ENCODE measurements around the gene DOCK4. TPM values are rescaled to one million over a fixed set of nuclear protein-coding genes. Genes with fewer than 3 reads are reported as not detected.

Gene DOCK4
- total and polyA plus RNA-seq, 7 donors, result 1.8 to 12.7 (median 7.1) TPM

DNA sequence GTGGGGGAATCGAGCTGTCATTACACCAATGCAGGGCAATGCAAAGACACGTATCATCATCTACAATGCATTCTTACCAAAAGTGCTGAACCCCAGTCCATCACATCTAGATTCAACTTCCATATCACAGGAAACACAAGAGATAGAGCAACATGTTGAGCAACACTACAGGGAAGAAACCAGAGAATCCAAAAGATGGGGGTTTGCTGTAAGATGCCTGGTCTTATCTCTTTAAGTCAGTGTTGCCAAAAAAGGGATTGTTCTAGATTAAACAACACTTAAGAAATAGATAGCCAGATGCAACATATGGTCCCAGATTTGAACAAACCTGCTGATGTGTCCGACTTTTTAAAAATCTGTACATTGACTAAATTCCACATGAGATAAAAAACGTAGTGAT lies 328.3 kb downstream of the DOCK4 start:
- WGBS, 3 donors, result 92 to 93% (median 92%) methylated on average over 4 of the region's 4 CpGs
- no peaks in the 10 kb centered on the region for H3K4me1 ChIP-seq
- H3K27me3 ChIP-seq (ENCODE audit: insufficient read depth in 3 of 3, low read length in 2 of 3), result no peaks in the 10 kb centered on the region
- no peaks in the 10 kb centered on the region for H3K9me3 ChIP-seq
- DNase-seq (no peak), ATAC-seq (no peak)
- H3K4me3 ChIP-seq, result no peak overlapping the region
- TF ChIP-seq CTCF (IDR thresholded peaks at IDR 0.05), result no peak
- no peak overlapping the region for H3K27ac ChIP-seq
- intact Hi-C loops (cut with DNase I), result no loop called here
- no peaks in the 10 kb centered on the region for H3K36me3 ChIP-seq (ENCODE audit: insufficient read depth in 1 of 2, low read depth in 1 of 2)

GRCh38 chr7:111873963-111874690 lies 332.1 kb downstream of the DOCK4 start:
- 38 to 44% (median 40%) methylated on average over 2 of the region's 2 CpGs for WGBS, 3 donors
- H3K36me3 ChIP-seq (ENCODE audit: insufficient read depth in 1 of 2, low read depth in 1 of 2), result peaks cover 1 to 25% of the 10 kb centered on the region in 2 donors
- H3K4me1 ChIP-seq, result no peaks in the 10 kb centered on the region
- no peaks in the 10 kb centered on the region for H3K27me3 ChIP-seq (ENCODE audit: insufficient read depth in 3 of 3, low read length in 2 of 3)
- H3K27ac ChIP-seq, result no peak overlapping the region
- H3K4me3 ChIP-seq, result no peak overlapping the region
- TF ChIP-seq CTCF (IDR thresholded peaks at IDR 0.05), result no peak
- H3K9me3 ChIP-seq, result no peaks in the 10 kb centered on the region
- intact Hi-C loops (cut with DNase I), result no loop called here
- ATAC-seq (no peak), DNase-seq (no peak)

- DNase-seq (no peak), ATAC-seq (no peak)
- no peaks in the 10 kb centered on the region for H3K4me1 ChIP-seq
- no peak for TF ChIP-seq CTCF (IDR thresholded peaks at IDR 0.05)
- 83 to 89% (median 85%) methylated on average over 8 of the region's 8 CpGs for WGBS, 3 donors
- no peaks in the 10 kb centered on the region for H3K27me3 ChIP-seq (ENCODE audit: insufficient read depth in 3 of 3, low read length in 2 of 3)
- H3K27ac ChIP-seq, result no peak overlapping the region
- H3K4me3 ChIP-seq, result no peak overlapping the region
- peaks cover 3 to 29% of the 10 kb centered on the region in 2 donors for H3K36me3 ChIP-seq (ENCODE audit: insufficient read depth in 1 of 2, low read depth in 1 of 2)
- H3K9me3 ChIP-seq, result no peaks in the 10 kb centered on the region
- intact Hi-C loops (cut with DNase I), result no loop called here
These were observed 332.9 kb downstream of the DOCK4 start for GRCh38 chr7:111873326-111873646.

- peaks cover 3 to 29% of the 10 kb centered on the region in 2 donors for H3K36me3 ChIP-seq (ENCODE audit: insufficient read depth in 1 of 2, low read depth in 1 of 2)
- H3K4me3 ChIP-seq, result no peak overlapping the region
- ATAC-seq (no peak), DNase-seq (no peak)
- H3K4me1 ChIP-seq, result peaks cover 3% of the 10 kb centered on the region
- no peaks in the 10 kb centered on the region for H3K27me3 ChIP-seq (ENCODE audit: insufficient read depth in 3 of 3, low read length in 2 of 3)
- no peak for TF ChIP-seq CTCF (IDR thresholded peaks at IDR 0.05)
- no peaks in the 10 kb centered on the region for H3K9me3 ChIP-seq
- intact Hi-C loops (cut with DNase I), result no loop called here
- H3K27ac ChIP-seq, result no peak overlapping the region
- WGBS, 3 donors, result 41 to 57% (median 47%) methylated on average over 4 of the region's 4 CpGs
These were observed 333.5 kb downstream of the DOCK4 start for GRCh38 chr7:111872450-111873325.

Data from psoas muscle (tissue), 8 donors.